ENCODE measurements around the gene GALNT10. TPM values are rescaled to one million over a fixed set of nuclear protein-coding genes. Genes with fewer than 3 reads are reported as not detected.

Gene GALNT10
- total and polyA plus RNA-seq, 2 donors (not counting 1 experiment from before 2014, with no cell fraction given): 18.3 to 35.8 TPM

DNA sequence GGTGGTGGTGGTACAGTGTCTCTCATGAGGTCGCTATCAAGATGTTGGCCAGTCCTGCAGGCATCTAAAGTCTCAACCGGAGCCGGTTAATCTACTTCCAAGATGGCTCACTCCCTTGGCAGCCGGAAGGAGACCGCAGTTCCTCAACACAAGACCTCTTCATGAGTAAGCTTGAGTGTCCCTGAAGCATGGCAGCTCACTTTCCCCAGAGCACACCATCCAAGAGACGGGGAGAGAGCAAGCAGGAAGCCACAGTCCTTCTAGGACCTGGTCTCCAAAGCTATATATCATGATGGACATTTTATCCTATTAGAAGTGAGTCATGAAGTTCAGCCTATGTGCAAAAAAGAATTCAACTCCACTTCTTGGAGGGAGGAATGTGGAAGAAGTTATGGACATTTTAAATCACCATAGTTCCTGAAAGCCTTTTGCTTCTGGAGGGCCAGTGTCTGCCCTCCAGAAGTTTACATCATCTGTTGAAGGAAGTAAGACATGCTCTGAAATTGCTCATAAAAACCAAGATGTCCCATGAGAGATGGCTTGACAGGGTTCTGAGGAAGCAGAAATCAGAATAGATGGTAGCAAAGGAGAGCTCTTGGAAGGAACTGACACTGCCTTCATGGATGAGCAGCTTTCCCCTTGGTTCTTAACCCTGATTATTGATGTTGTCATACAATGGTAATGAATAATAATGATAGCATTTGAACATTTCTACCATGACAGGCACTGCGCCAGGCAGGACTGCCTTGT, 21.3 kb downstream of the GALNT10 start:
- Histone ChIP-seq H3K4me1 (ENCODE audit: control insufficient read depth, extremely low read depth, insufficient read depth, low read length) (no peaks in the 10 kb centered on the region), H3K4me3 (replicated peaks in 1 of 4; ENCODE audit: control extremely low read depth in 1 of 4, insufficient read depth in 1 of 4, low read depth in 3 of 4, low read length in 4 of 4) (no peak overlapping the region), H3K36me3 (ENCODE audit: control insufficient read depth, insufficient read depth, low read length) (peaks cover 2% of the 10 kb centered on the region), H4K20me1 (ENCODE audit: control insufficient read depth, extremely low read depth, insufficient read depth, low read length) (no peaks in the 10 kb centered on the region), H3K9ac (ENCODE audit: insufficient read depth, low read length) (no peak overlapping the region), H3K27me3 (ENCODE audit: control insufficient read depth, insufficient read depth, low read length) (no peaks in the 10 kb centered on the region), H3K27ac (ENCODE audit: insufficient read depth, low read length) (no peak overlapping the region), H3K4me2 (ENCODE audit: extremely low read depth, insufficient read depth, low read length) (no peak overlapping the region), H2AFZ (ENCODE audit: low read length) (no peak overlapping the region), H3K79me2 (ENCODE audit: control insufficient read depth, insufficient read depth, low read length) (no peaks in the 10 kb centered on the region), H3K9me3 (ENCODE audit: control insufficient read depth, insufficient read depth, low read depth, low read length) (no peaks in the 10 kb centered on the region)
- peak in 1 of 2 donors; percentile 92 for DNase-seq (ENCODE audit: low read depth in 2 of 2)
- TF ChIP-seq EZH2 (IDR thresholded peaks at IDR 0.05; ENCODE audit: low read length, missing control alignments): no peak
- TF ChIP-seq, protein P1, sequence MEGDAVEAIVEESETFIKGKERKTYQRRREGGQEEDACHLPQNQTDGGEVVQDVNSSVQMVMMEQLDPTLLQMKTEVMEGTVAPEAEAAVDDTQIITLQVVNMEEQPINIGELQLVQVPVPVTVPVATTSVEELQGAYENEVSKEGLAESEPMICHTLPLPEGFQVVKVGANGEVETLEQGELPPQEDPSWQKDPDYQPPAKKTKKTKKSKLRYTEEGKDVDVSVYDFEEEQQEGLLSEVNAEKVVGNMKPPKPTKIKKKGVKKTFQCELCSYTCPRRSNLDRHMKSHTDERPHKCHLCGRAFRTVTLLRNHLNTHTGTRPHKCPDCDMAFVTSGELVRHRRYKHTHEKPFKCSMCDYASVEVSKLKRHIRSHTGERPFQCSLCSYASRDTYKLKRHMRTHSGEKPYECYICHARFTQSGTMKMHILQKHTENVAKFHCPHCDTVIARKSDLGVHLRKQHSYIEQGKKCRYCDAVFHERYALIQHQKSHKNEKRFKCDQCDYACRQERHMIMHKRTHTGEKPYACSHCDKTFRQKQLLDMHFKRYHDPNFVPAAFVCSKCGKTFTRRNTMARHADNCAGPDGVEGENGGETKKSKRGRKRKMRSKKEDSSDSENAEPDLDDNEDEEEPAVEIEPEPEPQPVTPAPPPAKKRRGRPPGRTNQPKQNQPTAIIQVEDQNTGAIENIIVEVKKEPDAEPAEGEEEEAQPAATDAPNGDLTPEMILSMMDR (conservative IDR thresholded peaks at IDR 0.05 in 1 of 2, IDR thresholded peaks at IDR 0.05 in 1 of 2; ENCODE audit: low read depth in 1 of 2, low read length in 2 of 2): no peak

DNA sequence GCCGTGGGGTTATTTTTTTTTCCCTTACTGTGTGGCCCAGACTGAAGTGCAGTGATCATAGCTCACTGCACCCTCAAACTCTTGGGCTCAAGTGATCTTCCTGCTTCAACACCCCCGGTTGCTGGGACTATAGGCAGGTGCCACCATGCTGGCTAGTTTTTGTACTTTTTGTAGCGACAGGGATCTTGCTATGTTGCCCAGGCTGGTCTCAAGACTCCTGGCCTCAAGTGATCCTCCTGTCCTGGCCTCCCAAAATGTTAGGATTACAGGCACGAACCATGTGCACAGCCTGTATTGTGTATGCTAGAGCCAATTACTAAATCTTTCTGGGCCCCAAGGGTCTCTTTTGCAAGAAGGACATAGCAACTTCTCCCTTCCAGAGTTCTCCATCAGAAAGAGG, 23.1 kb downstream of the GALNT10 start:
- peaks cover 2% of the 10 kb centered on the region for H3K36me3 ChIP-seq (ENCODE audit: control insufficient read depth, insufficient read depth, low read length)
- H3K27ac ChIP-seq (ENCODE audit: insufficient read depth, low read length): no peak overlapping the region
- H3K27me3 ChIP-seq (ENCODE audit: control insufficient read depth, insufficient read depth, low read length): no peaks in the 10 kb centered on the region
- H3K4me2 ChIP-seq (ENCODE audit: extremely low read depth, insufficient read depth, low read length): no peak overlapping the region
- H3K79me2 ChIP-seq (ENCODE audit: control insufficient read depth, insufficient read depth, low read length): no peaks in the 10 kb centered on the region
- no peaks in the 10 kb centered on the region for H3K4me1 ChIP-seq (ENCODE audit: control insufficient read depth, extremely low read depth, insufficient read depth, low read length)
- H3K4me3 ChIP-seq (replicated peaks in 1 of 4; ENCODE audit: control extremely low read depth in 1 of 4, insufficient read depth in 1 of 4, low read depth in 3 of 4, low read length in 4 of 4): no peak overlapping the region
- H3K9me3 ChIP-seq (ENCODE audit: control insufficient read depth, insufficient read depth, low read depth, low read length): no peaks in the 10 kb centered on the region
- H4K20me1 ChIP-seq (ENCODE audit: control insufficient read depth, extremely low read depth, insufficient read depth, low read length): no peaks in the 10 kb centered on the region
- no peak for DNase-seq (ENCODE audit: low read depth in 2 of 2)
- H2AFZ ChIP-seq (ENCODE audit: low read length): no peak overlapping the region
- H3K9ac ChIP-seq (ENCODE audit: insufficient read depth, low read length): no peak overlapping the region
- TF ChIP-seq, protein P1 (conservative IDR thresholded peaks at IDR 0.05 in 1 of 2, IDR thresholded peaks at IDR 0.05 in 1 of 2; ENCODE audit: low read depth in 1 of 2, low read length in 2 of 2): no peak
- no peak for TF ChIP-seq EZH2 (IDR thresholded peaks at IDR 0.05; ENCODE audit: low read length, missing control alignments)

DNA sequence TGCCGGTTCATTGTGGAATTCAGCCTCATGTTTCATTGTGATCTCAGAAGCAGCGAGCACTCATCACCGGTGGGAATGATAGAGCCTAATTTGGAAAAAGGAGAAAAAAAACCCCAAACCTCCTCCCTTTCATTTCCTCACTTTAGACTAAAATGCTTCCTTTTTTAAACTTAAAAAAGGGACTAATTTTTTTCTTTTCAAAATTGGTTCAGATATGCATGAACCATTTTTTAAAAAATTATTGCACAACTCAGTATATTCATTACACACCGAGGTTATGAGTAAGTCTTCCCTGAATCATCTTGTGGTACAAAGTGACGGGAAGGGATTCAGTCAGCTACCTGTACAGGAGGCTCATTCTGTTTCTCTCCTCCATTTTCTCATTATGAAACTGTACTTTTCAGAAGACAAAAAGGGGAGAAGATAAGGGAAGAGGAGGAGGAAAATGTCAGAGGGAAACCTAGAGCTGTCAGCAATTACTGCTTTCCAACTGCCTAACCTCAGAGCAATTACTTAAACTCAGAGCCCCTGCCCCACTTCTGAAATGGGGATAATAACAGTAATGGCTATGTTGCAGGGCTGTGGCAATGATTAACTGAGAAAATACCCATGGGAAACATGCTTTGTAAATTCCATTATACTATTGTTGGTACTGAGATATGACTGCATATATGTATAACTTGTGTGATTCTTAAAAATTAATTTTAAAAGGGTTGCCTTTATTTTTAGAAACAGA, 24.0 kb downstream of the GALNT10 start:
- TF ChIP-seq, protein P1 (conservative IDR thresholded peaks at IDR 0.05 in 1 of 2, IDR thresholded peaks at IDR 0.05 in 1 of 2; ENCODE audit: low read depth in 1 of 2, low read length in 2 of 2): no peak
- Histone ChIP-seq H3K4me1 (ENCODE audit: control insufficient read depth, extremely low read depth, insufficient read depth, low read length) (no peaks in the 10 kb centered on the region), H3K27ac (ENCODE audit: insufficient read depth, low read length) (no peak overlapping the region), H4K20me1 (ENCODE audit: control insufficient read depth, extremely low read depth, insufficient read depth, low read length) (no peaks in the 10 kb centered on the region), H2AFZ (ENCODE audit: low read length) (no peak overlapping the region), H3K79me2 (ENCODE audit: control insufficient read depth, insufficient read depth, low read length) (no peaks in the 10 kb centered on the region), H3K27me3 (ENCODE audit: control insufficient read depth, insufficient read depth, low read length) (no peaks in the 10 kb centered on the region), H3K4me3 (replicated peaks in 1 of 4; ENCODE audit: control extremely low read depth in 1 of 4, insufficient read depth in 1 of 4, low read depth in 3 of 4, low read length in 4 of 4) (no peak overlapping the region), H3K9me3 (ENCODE audit: control insufficient read depth, insufficient read depth, low read depth, low read length) (no peaks in the 10 kb centered on the region), H3K4me2 (ENCODE audit: extremely low read depth, insufficient read depth, low read length) (no peak overlapping the region), H3K36me3 (ENCODE audit: control insufficient read depth, insufficient read depth, low read length) (no peaks in the 10 kb centered on the region), H3K9ac (ENCODE audit: insufficient read depth, low read length) (no peak overlapping the region)
- DNase-seq (ENCODE audit: low read depth in 2 of 2): peak; percentile 57 to 89

Measured in fibroblast of lung (primary cell).